ENCODE data around the gene COMTD1.
A peak's percentile ranks its signal among the peaks of the same experiment; 100 is the strongest.

Gene COMTD1

DNA sequence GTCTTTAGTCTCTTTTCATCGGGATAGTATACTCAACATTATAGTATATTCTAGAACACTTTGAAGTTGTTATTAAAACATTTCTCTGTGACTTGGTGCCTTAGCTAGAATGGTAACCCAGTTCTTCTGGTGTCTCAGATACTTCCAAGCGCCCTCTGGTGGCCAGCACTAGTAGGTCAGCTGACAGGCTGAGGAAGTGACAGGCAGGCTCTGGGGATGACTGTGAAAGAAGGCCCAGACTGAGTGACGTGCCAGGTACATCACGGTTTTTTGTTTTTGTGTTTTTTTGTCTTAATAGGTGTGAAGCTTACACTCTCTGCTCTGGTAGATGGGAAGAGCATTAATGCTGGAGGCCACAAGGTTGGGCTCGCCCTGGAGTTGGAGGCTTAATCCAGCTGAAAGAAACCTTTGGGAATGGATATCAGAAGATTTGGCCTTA, 5.1 kb downstream of the COMTD1 start (continued):
- TF ChIP-seq, protein P1, sequence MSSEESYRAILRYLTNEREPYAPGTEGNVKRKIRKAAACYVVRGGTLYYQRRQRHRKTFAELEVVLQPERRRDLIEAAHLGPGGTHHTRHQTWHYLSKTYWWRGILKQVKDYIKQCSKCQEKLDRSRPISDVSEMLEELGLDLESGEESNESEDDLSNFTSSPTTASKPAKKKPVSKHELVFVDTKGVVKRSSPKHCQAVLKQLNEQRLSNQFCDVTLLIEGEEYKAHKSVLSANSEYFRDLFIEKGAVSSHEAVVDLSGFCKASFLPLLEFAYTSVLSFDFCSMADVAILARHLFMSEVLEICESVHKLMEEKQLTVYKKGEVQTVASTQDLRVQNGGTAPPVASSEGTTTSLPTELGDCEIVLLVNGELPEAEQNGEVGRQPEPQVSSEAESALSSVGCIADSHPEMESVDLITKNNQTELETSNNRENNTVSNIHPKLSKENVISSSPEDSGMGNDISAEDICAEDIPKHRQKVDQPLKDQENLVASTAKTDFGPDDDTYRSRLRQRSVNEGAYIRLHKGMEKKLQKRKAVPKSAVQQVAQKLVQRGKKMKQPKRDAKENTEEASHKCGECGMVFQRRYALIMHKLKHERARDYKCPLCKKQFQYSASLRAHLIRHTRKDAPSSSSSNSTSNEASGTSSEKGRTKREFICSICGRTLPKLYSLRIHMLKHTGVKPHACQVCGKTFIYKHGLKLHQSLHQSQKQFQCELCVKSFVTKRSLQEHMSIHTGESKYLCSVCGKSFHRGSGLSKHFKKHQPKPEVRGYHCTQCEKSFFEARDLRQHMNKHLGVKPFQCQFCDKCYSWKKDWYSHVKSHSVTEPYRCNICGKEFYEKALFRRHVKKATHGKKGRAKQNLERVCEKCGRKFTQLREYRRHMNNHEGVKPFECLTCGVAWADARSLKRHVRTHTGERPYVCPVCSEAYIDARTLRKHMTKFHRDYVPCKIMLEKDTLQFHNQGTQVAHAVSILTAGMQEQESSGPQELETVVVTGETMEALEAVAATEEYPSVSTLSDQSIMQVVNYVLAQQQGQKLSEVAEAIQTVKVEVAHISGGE (tag by site-specific recombination; conservative IDR thresholded peaks at IDR 0.05; ENCODE audit: low read depth): no peak
- TF ChIP-seq ZFP3 (tag by site-specific recombination; IDR thresholded peaks at IDR 0.05; ENCODE audit: low read depth): no peak
- no peak for TF ChIP-seq ZNF629 (tag by site-specific recombination; IDR thresholded peaks at IDR 0.05)
- TF ChIP-seq ZNF747 (tag by site-specific recombination; IDR thresholded peaks at IDR 0.05): no peak
- no peak for TF ChIP-seq ZNF324 (tag by site-specific recombination; IDR thresholded peaks at IDR 0.05)
- TF ChIP-seq KLF16 (tag by site-specific recombination; IDR thresholded peaks at IDR 0.05): no peak
- TF ChIP-seq ZNF2 (tag by site-specific recombination; IDR thresholded peaks at IDR 0.05): peak; percentile 94
- TF ChIP-seq SCRT1 (tag by site-specific recombination; IDR thresholded peaks at IDR 0.05; ENCODE audit: borderline replicate concordance): no peak
- no peak for TF ChIP-seq ZNF138 (tag by site-specific recombination; IDR thresholded peaks at IDR 0.05; ENCODE audit: borderline replicate concordance)
- TF ChIP-seq REPIN1 (tag by site-specific recombination; IDR thresholded peaks at IDR 0.05; ENCODE audit: low read depth): no peak
- no peak for TF ChIP-seq ZNF501 (tag by site-specific recombination; IDR thresholded peaks at IDR 0.05)
- TF ChIP-seq WT1 (tag by site-specific recombination; IDR thresholded peaks at IDR 0.05): no peak
- peak; percentile 43 for TF ChIP-seq ZNF654 (tag by site-specific recombination; IDR thresholded peaks at IDR 0.05; ENCODE audit: low read depth)
- TF ChIP-seq, protein P2, sequence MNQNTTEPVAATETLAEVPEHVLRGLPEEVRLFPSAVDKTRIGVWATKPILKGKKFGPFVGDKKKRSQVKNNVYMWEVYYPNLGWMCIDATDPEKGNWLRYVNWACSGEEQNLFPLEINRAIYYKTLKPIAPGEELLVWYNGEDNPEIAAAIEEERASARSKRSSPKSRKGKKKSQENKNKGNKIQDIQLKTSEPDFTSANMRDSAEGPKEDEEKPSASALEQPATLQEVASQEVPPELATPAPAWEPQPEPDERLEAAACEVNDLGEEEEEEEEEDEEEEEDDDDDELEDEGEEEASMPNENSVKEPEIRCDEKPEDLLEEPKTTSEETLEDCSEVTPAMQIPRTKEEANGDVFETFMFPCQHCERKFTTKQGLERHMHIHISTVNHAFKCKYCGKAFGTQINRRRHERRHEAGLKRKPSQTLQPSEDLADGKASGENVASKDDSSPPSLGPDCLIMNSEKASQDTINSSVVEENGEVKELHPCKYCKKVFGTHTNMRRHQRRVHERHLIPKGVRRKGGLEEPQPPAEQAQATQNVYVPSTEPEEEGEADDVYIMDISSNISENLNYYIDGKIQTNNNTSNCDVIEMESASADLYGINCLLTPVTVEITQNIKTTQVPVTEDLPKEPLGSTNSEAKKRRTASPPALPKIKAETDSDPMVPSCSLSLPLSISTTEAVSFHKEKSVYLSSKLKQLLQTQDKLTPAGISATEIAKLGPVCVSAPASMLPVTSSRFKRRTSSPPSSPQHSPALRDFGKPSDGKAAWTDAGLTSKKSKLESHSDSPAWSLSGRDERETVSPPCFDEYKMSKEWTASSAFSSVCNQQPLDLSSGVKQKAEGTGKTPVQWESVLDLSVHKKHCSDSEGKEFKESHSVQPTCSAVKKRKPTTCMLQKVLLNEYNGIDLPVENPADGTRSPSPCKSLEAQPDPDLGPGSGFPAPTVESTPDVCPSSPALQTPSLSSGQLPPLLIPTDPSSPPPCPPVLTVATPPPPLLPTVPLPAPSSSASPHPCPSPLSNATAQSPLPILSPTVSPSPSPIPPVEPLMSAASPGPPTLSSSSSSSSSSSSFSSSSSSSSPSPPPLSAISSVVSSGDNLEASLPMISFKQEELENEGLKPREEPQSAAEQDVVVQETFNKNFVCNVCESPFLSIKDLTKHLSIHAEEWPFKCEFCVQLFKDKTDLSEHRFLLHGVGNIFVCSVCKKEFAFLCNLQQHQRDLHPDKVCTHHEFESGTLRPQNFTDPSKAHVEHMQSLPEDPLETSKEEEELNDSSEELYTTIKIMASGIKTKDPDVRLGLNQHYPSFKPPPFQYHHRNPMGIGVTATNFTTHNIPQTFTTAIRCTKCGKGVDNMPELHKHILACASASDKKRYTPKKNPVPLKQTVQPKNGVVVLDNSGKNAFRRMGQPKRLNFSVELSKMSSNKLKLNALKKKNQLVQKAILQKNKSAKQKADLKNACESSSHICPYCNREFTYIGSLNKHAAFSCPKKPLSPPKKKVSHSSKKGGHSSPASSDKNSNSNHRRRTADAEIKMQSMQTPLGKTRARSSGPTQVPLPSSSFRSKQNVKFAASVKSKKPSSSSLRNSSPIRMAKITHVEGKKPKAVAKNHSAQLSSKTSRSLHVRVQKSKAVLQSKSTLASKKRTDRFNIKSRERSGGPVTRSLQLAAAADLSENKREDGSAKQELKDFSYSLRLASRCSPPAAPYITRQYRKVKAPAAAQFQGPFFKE (tag by site-specific recombination; IDR thresholded peaks at IDR 0.05; ENCODE audit: borderline replicate concordance): no peak
- TF ChIP-seq PRDM1 (tag by site-specific recombination; IDR thresholded peaks at IDR 0.05): no peak
- TF ChIP-seq ZEB2 (tag by site-specific recombination; IDR thresholded peaks at IDR 0.05): 0 out of 2 replicates have a peak, but pooled peaks have one; percentile 31
- TF ChIP-seq ZNF184 (tag by site-specific recombination; IDR thresholded peaks at IDR 0.05): no peak
- no peak for TF ChIP-seq ZNF48 (tag by site-specific recombination; IDR thresholded peaks at IDR 0.05)
- no peak for TF ChIP-seq TCF7L2 (IDR thresholded peaks at IDR 0.05; ENCODE audit: borderline replicate concordance, low read depth, low read length)
- TF ChIP-seq ZNF600 (tag by site-specific recombination; IDR thresholded peaks at IDR 0.05): no peak
- TF ChIP-seq ZNF677 (tag by site-specific recombination; IDR thresholded peaks at IDR 0.05): no peak
- TF ChIP-seq, protein P3, sequence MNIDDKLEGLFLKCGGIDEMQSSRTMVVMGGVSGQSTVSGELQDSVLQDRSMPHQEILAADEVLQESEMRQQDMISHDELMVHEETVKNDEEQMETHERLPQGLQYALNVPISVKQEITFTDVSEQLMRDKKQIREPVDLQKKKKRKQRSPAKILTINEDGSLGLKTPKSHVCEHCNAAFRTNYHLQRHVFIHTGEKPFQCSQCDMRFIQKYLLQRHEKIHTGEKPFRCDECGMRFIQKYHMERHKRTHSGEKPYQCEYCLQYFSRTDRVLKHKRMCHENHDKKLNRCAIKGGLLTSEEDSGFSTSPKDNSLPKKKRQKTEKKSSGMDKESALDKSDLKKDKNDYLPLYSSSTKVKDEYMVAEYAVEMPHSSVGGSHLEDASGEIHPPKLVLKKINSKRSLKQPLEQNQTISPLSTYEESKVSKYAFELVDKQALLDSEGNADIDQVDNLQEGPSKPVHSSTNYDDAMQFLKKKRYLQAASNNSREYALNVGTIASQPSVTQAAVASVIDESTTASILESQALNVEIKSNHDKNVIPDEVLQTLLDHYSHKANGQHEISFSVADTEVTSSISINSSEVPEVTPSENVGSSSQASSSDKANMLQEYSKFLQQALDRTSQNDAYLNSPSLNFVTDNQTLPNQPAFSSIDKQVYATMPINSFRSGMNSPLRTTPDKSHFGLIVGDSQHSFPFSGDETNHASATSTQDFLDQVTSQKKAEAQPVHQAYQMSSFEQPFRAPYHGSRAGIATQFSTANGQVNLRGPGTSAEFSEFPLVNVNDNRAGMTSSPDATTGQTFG (tag by site-specific recombination; IDR thresholded peaks at IDR 0.05; ENCODE audit: borderline replicate concordance): no peak
- TF ChIP-seq, protein P4, sequence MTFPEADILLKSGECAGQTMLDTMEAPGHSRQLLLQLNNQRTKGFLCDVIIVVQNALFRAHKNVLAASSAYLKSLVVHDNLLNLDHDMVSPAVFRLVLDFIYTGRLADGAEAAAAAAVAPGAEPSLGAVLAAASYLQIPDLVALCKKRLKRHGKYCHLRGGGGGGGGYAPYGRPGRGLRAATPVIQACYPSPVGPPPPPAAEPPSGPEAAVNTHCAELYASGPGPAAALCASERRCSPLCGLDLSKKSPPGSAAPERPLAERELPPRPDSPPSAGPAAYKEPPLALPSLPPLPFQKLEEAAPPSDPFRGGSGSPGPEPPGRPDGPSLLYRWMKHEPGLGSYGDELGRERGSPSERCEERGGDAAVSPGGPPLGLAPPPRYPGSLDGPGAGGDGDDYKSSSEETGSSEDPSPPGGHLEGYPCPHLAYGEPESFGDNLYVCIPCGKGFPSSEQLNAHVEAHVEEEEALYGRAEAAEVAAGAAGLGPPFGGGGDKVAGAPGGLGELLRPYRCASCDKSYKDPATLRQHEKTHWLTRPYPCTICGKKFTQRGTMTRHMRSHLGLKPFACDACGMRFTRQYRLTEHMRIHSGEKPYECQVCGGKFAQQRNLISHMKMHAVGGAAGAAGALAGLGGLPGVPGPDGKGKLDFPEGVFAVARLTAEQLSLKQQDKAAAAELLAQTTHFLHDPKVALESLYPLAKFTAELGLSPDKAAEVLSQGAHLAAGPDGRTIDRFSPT (tag by site-specific recombination; IDR thresholded peaks at IDR 0.05): no peak
- no peak for TF ChIP-seq ZNF785 (tag by site-specific recombination; IDR thresholded peaks at IDR 0.05)

Data from HEK293 (cell line).